GM19043 (cell line): ENCODE measurements around the gene MUC6.
A peak's percentile ranks its signal among the peaks of the same experiment; 100 is the strongest.

Source experiments
- ATAC-seq: cut with Tn5 transposase; IDR thresholded peaks from one replicate; pipeline ENCODE4 v1.9.1; 2021; ENCODE audit warnings: low read depth; ENCODE audit not compliant: unreplicated experiment

MUC6 gene

GRCh38 chr11:1010551-1011319 is 25.8 kb downstream of the MUC6 start:
- no peak for ATAC-seq

GRCh38 chr11:1009991-1010390 is 26.5 kb downstream of the MUC6 start:
- ATAC-seq, result no peak

GRCh38 chr11:1009371-1009770 is 27.1 kb downstream of the MUC6 start:
- ATAC-seq, result no peak

GRCh38 chr11:1008803-1009145 is 27.7 kb downstream of the MUC6 start:
- no peak for ATAC-seq

- ATAC-seq, result no peak
Observed at GRCh38 chr11:1008001-1008802, 28.3 kb downstream of the MUC6 start.

- ATAC-seq, result no peak
Observed at GRCh38 chr11:1007279-1007678, 29.2 kb downstream of the MUC6 start.

- no peak for ATAC-seq
Observed at GRCh38 chr11:1006762-1007161, 29.8 kb downstream of the MUC6 start.

GRCh38 chr11:1005928-1006327 is 30.6 kb downstream of the MUC6 start:
- no peak for ATAC-seq

- no peak for ATAC-seq
Observed at GRCh38 chr11:1003159-1003558, 33.4 kb downstream of the MUC6 start.

GRCh38 chr11:1002406-1002984 is 34.0 kb downstream of the MUC6 start:
- ATAC-seq, result no peak

- no peak for ATAC-seq
Observed at GRCh38 chr11:1001617-1002405, 34.7 kb downstream of the MUC6 start.

GRCh38 chr11:1000357-1001278 is 35.9 kb downstream of the MUC6 start:
- ATAC-seq, result no peak

- no peak for ATAC-seq
Observed at GRCh38 chr11:999009-999408, 37.5 kb downstream of the MUC6 start.

- ATAC-seq, result no peak
Observed at GRCh38 chr11:997907-998306, 38.6 kb downstream of the MUC6 start.

- no peak for ATAC-seq
Observed at GRCh38 chr11:996681-997080, 39.8 kb downstream of the MUC6 start.

GRCh38 chr11:995752-996420 is 40.6 kb downstream of the MUC6 start:
- ATAC-seq, result peak; percentile 70

GRCh38 chr11:995044-995751 is 41.3 kb downstream of the MUC6 start:
- ATAC-seq, result no peak

GRCh38 chr11:993632-994167 is 42.8 kb downstream of the MUC6 start:
- ATAC-seq, result no peak
